A673 (cell line): Measurements from ENCODE around the gene CAMK2N2.

Experiments used
- CTCF ChIP-seq: fragments of 300-800, 200-600 bp; sonication (generic); conservative IDR thresholded peaks from 2 replicates; pipeline ENCODE4 v1.5.1; 2017; ENCODE audit warnings: low read depth, mild to moderate bottlenecking, antibody characterized with exemption, low read length, moderate library complexity, mixed read lengths
- EZH2 ChIP-seq: fragments of 200-600 bp; sonication (generic); IDR thresholded peaks from 2 replicates; pipeline ENCODE4 v1.6.1; 2017; ENCODE audit warnings: borderline replicate concordance, low read depth, mild to moderate bottlenecking, mixed read lengths, antibody characterized with exemption, low read length; ENCODE audit not compliant: poor library complexity, severe bottlenecking

- TF ChIP-seq CTCF, result no peak
- peak; percentile 90 for TF ChIP-seq EZH2
Measured at GRCh38 chr3:184230603-184231528, 30.5 kb downstream of the CAMK2N2 start.
